GM06990 (cell line): ENCODE measurements around the gene MAML3.

Experiments used
- DNase-seq: peaks from one replicate; pipeline ENCODE4 v3.0.0-alpha.2; 2011; ENCODE audit not compliant: insufficient read length; ENCODE audit errors: extremely low read depth
- H3K27me3 ChIP-seq: replicated peaks from 2 replicates; pipeline ENCODE4 v1.6.0; 2011; ENCODE audit warnings: low read length; ENCODE audit not compliant: control insufficient read depth, insufficient read depth
- H3K36me3 ChIP-seq: 2 replicates; pipeline ENCODE4 v1.5.1; 2011; ENCODE audit warnings: low read length; ENCODE audit not compliant: control insufficient read depth, insufficient read depth
- H3K4me3 ChIP-seq: replicated peaks from 2 replicates; pipeline ENCODE4 v1.5.1; 2011; ENCODE audit warnings: low read depth, mild to moderate bottlenecking, control low read depth, low read length
- CTCF ChIP-seq: IDR thresholded peaks from 2 replicates; pipeline ENCODE4 v1.5.1; 2011; ENCODE audit warnings: low read length, control low read depth, mild to moderate bottlenecking, inconsistent platforms; ENCODE audit not compliant: insufficient read depth, poor library complexity, severe bottlenecking

MAML3 gene

GRCh38 chr4:139884438-139884837, 269.5 kb downstream of the MAML3 start:
- DNase-seq: no peak
- H3K4me3 ChIP-seq: no peak overlapping the region
- H3K36me3 ChIP-seq: no peaks in the 10 kb centered on the region
- no peaks in the 10 kb centered on the region for H3K27me3 ChIP-seq
- no peak for TF ChIP-seq CTCF

- no peak for DNase-seq
- H3K4me3 ChIP-seq: no peak overlapping the region
- H3K36me3 ChIP-seq: no peaks in the 10 kb centered on the region
- H3K27me3 ChIP-seq: no peaks in the 10 kb centered on the region; the same call in 1 of the 2 replicates
- TF ChIP-seq CTCF: no peak
Observed at GRCh38 chr4:139880841-139881240, 273.1 kb downstream of the MAML3 start.

- no peak for TF ChIP-seq CTCF
- DNase-seq: no peak
- H3K4me3 ChIP-seq: no peak overlapping the region
- no peaks in the 10 kb centered on the region for H3K36me3 ChIP-seq
- peaks cover 1% of the 10 kb centered on the region; the same call in 1 of the 2 replicates for H3K27me3 ChIP-seq
Observed at GRCh38 chr4:139878050-139878449, 275.9 kb downstream of the MAML3 start.

GRCh38 chr4:139876337-139876941, 277.5 kb downstream of the MAML3 start:
- H3K27me3 ChIP-seq: peaks cover 1% of the 10 kb centered on the region; the same call in 1 of the 2 replicates
- no peak for TF ChIP-seq CTCF
- no peak overlapping the region for H3K4me3 ChIP-seq
- DNase-seq: no peak
- no peaks in the 10 kb centered on the region for H3K36me3 ChIP-seq

GRCh38 chr4:139875411-139875825, 278.6 kb downstream of the MAML3 start:
- Histone ChIP-seq H3K27me3 (peaks cover 1% of the 10 kb centered on the region; the same call in 1 of the 2 replicates), H3K4me3 (no peak overlapping the region), H3K36me3 (no peaks in the 10 kb centered on the region)
- no peak for TF ChIP-seq CTCF
- DNase-seq: no peak
